SK-N-DZ (cell line): ENCODE results near the gene TRIM46.
"Not testable (repeated sequence)": the region's sequence is repeated elsewhere in the genome, so short reads cannot be mapped to it uniquely, and the experiment has no call there.

Source experiments
- DNase-seq: peaks from one replicate; pipeline ENCODE4 v3.0.0-alpha.2; 2015; ENCODE audit warnings: low spot score

TRIM46 gene

GRCh38 chr1:155186067-155186793, 12.6 kb downstream of the TRIM46 start:
- no peak for DNase-seq

- no peak for DNase-seq
Observed at GRCh38 chr1:155186794-155187455, 13.3 kb downstream of the TRIM46 start.

- DNase-seq = no peak
Observed at GRCh38 chr1:155187456-155187891, 13.8 kb downstream of the TRIM46 start.

- no peak for DNase-seq
Observed at GRCh38 chr1:155188268-155188667, 14.6 kb downstream of the TRIM46 start.

- DNase-seq = not testable (repeated sequence)
Observed at GRCh38 chr1:155189926-155190325, 16.3 kb downstream of the TRIM46 start.

GRCh38 chr1:155191904-155192303, 18.3 kb downstream of the TRIM46 start:
- DNase-seq = no peak

- DNase-seq = no peak
Observed at GRCh38 chr1:155192346-155193274, 19.0 kb downstream of the TRIM46 start.

GRCh38 chr1:155193275-155193990, 19.8 kb downstream of the TRIM46 start:
- DNase-seq = peak; percentile 91

GRCh38 chr1:155193991-155194240, 20.3 kb downstream of the TRIM46 start:
- not testable (repeated sequence) for DNase-seq

GRCh38 chr1:155195201-155196102, 21.8 kb downstream of the TRIM46 start:
- no peak for DNase-seq

GRCh38 chr1:155196103-155196892, 22.6 kb downstream of the TRIM46 start:
- no peak for DNase-seq

GRCh38 chr1:155196893-155197638, 23.4 kb downstream of the TRIM46 start:
- no peak for DNase-seq

GRCh38 chr1:155197901-155198546, 24.4 kb downstream of the TRIM46 start:
- DNase-seq = no peak

- no peak for DNase-seq
Observed at GRCh38 chr1:155198547-155198906, 24.9 kb downstream of the TRIM46 start.

GRCh38 chr1:155199792-155200191, 26.1 kb downstream of the TRIM46 start:
- no peak for DNase-seq

- DNase-seq = no peak
Observed at GRCh38 chr1:155200920-155201319, 27.3 kb downstream of the TRIM46 start.

GRCh38 chr1:155202198-155202597, 28.5 kb downstream of the TRIM46 start:
- DNase-seq = no peak

GRCh38 chr1:155202731-155203515, 29.3 kb downstream of the TRIM46 start:
- no peak for DNase-seq
